H1 (cell line): ENCODE data around the gene PTPRT. TPM values are rescaled to one million over a fixed set of nuclear protein-coding genes. Genes with fewer than 3 reads are reported as not detected.

Source experiments
- CTCF ChIA-PET: fragments of 300-600 bp; sonication (Branson Sonifier 250); formaldehyde crosslinking; loops from one replicate; lab custom pipeline; 2021; ENCODE audit not compliant: partially characterized antibody; lab: Charles Lee
- POLR2A ChIA-PET: fragments of 300-600 bp; sonication (Branson Sonifier 250); formaldehyde crosslinking; loops from one replicate; lab custom pipeline; 2021; ENCODE audit warnings: inconsistent platforms; ENCODE audit not compliant: partially characterized antibody; lab: Charles Lee
- DNase-seq, 2 experiments: peaks; one replicate each; pipeline versions ENCODE4 v3.0.0 to v3.0.0-alpha.2; 2010 to 2022; ENCODE audit warnings: low spot score in 2 of 2, low read depth in 1 of 2, mixed read lengths in 1 of 2
- FAIRE-seq: peaks from 2 replicates; lab custom pipeline; 2011; peaks lifted over from hg19 to GRCh38; lab: Jason Lieb, UNC
- H2AFZ ChIP-seq: 2 replicates; pipeline ENCODE4 v1.8.1; 2012; ENCODE audit warnings: low read length, inconsistent platforms
- H2AK5ac ChIP-seq: 2 replicates; pipeline ENCODE4 v1.6.1; 2013; ENCODE audit warnings: low read depth, low read length
- H2BK120ac ChIP-seq: replicated peaks from 2 replicates; pipeline ENCODE3; 2013; ENCODE audit warnings: low read depth, low read length, inconsistent platforms
- H2BK12ac ChIP-seq: 2 replicates; pipeline ENCODE4 v1.6.1; 2013; ENCODE audit warnings: low read depth, low read length
- H2BK15ac ChIP-seq: 2 replicates; pipeline ENCODE4 v1.6.1; 2013; ENCODE audit warnings: low read length
- H2BK20ac ChIP-seq: 2 replicates; pipeline ENCODE4 v1.6.1; 2013; ENCODE audit warnings: low read length
- H2BK5ac ChIP-seq: 2 replicates; pipeline ENCODE4 v1.6.1; 2013; ENCODE audit warnings: low read depth, low read length
- H3K14ac ChIP-seq: 2 replicates; pipeline ENCODE4 v1.6.1; 2013; ENCODE audit warnings: inconsistent platforms; ENCODE audit not compliant: insufficient read length
- H3K18ac ChIP-seq: 2 replicates; pipeline ENCODE4 v1.6.1; 2013; ENCODE audit warnings: low read length; ENCODE audit errors: extremely low read depth
- H3K23ac ChIP-seq: 2 replicates; pipeline ENCODE4 v1.6.1; 2013; ENCODE audit warnings: inconsistent platforms; ENCODE audit not compliant: insufficient read length
- H3K23me2 ChIP-seq: 2 replicates; pipeline ENCODE4 v1.6.1; 2013; ENCODE audit warnings: low read depth, low read length
- H3K27ac ChIP-seq: 2 replicates; pipeline ENCODE4 v1.6.1; 2011; ENCODE audit warnings: low read depth, low read length, inconsistent platforms
- H3K27me3 ChIP-seq, 4 experiments: replicated peaks in 1 of 4; 1 replicate in 1 of 4; 2 replicates in 3 of 4; pipeline versions ENCODE4 v1.6.1 to v1.8.1; 2011 to 2013; ENCODE audit warnings: low read length in 3 of 4, mild to moderate bottlenecking in 3 of 4, inconsistent platforms in 2 of 4, mixed read lengths in 2 of 4, moderate library complexity in 1 of 4; ENCODE audit not compliant: control insufficient read depth in 3 of 4, insufficient read depth in 3 of 4; ENCODE audit errors: extremely low read depth in 1 of 4
- H3K36me3 ChIP-seq, 4 experiments: 2 replicates each; pipeline versions ENCODE4 v1.6.1 to v1.8.1; 2011 to 2013; ENCODE audit warnings: mild to moderate bottlenecking in 4 of 4, low read length in 3 of 4, moderate library complexity in 2 of 4, control low read depth in 1 of 4, inconsistent platforms in 1 of 4; ENCODE audit not compliant: insufficient read depth in 4 of 4, control insufficient read depth in 2 of 4
- H3K4ac ChIP-seq: replicated peaks from 2 replicates; pipeline ENCODE3; 2013; ENCODE audit warnings: low read length, low read depth, mixed read lengths, inconsistent platforms; ENCODE audit not compliant: insufficient read length
- H3K4me1 ChIP-seq, 4 experiments: replicated peaks in 1 of 4; 1 replicate in 1 of 4; 2 replicates in 3 of 4; pipeline versions ENCODE4 v1.6.1 to v1.8.1; 2011 to 2013; ENCODE audit warnings: low read length in 3 of 4, inconsistent platforms in 2 of 4, mixed read lengths in 1 of 4; ENCODE audit not compliant: insufficient read depth in 4 of 4, control insufficient read depth in 3 of 4
- H3K4me2 ChIP-seq, 2 experiments: 2 replicates each; pipeline versions ENCODE4 v1.6.1 to v1.8.1; 2011 to 2013; ENCODE audit warnings: low read depth in 2 of 2, low read length in 2 of 2, control low read depth in 1 of 2, inconsistent platforms in 1 of 2, mild to moderate bottlenecking in 1 of 2; ENCODE audit not compliant: insufficient read depth in 1 of 2
- H3K4me3 ChIP-seq, 4 experiments: fragments of 200-600, 300-600 bp in 1 of 4; sonication (generic), shearing (Covaris generic), sonication (Bioruptor Twin) in 1 of 4; 2 replicates each; pipeline versions ENCODE4 v1.5.1 to v1.8.1; 2011 to 2016; ENCODE audit warnings: low read length in 4 of 4, low read depth in 3 of 4, control low read depth in 2 of 4, inconsistent platforms in 2 of 4, mild to moderate bottlenecking in 2 of 4, mixed read lengths in 1 of 4, moderate library complexity in 1 of 4; ENCODE audit not compliant: insufficient read depth in 2 of 4; ENCODE audit errors: extremely low read depth in 1 of 4
- H3K56ac ChIP-seq: replicated peaks from 2 replicates; pipeline ENCODE3; 2013; ENCODE audit warnings: low read depth, mild to moderate bottlenecking, mixed read lengths, low read length, inconsistent platforms; ENCODE audit not compliant: insufficient read length
- H3K79me1 ChIP-seq: 2 replicates; pipeline ENCODE4 v1.6.1; 2013; ENCODE audit warnings: low read depth, low read length, control low read depth
- H3K79me2 ChIP-seq, 2 experiments: 2 replicates each; pipeline versions ENCODE4 v1.6.1 to v1.8.1; 2012 to 2013; ENCODE audit warnings: low read length in 2 of 2, mild to moderate bottlenecking in 2 of 2, inconsistent platforms in 1 of 2; ENCODE audit not compliant: insufficient read depth in 2 of 2, control insufficient read depth in 1 of 2
- H3K9ac ChIP-seq, 4 experiments: replicated peaks in 1 of 4; 1 replicate in 1 of 4; 2 replicates in 3 of 4; pipeline versions ENCODE4 v1.6.1 to v1.8.1; 2011 to 2013; ENCODE audit warnings: low read depth in 3 of 4, low read length in 3 of 4, control low read depth in 2 of 4, mild to moderate bottlenecking in 2 of 4, moderate library complexity in 2 of 4, inconsistent platforms in 1 of 4; ENCODE audit errors: extremely low read depth in 1 of 4
- H3K9me3 ChIP-seq, 2 experiments: 2 replicates each; pipeline versions ENCODE4 v1.6.1 to v1.8.1; 2012 to 2013; ENCODE audit warnings: mild to moderate bottlenecking in 2 of 2, moderate library complexity in 2 of 2, control low read depth in 1 of 2, inconsistent platforms in 1 of 2, low read depth in 1 of 2, low read length in 1 of 2, mixed read lengths in 1 of 2; ENCODE audit not compliant: insufficient read depth in 2 of 2
- H4K20me1 ChIP-seq, 2 experiments: replicated peaks in 1 of 2; 2 replicates each; pipeline versions ENCODE3 to v1.8.1; 2011 to 2013; ENCODE audit warnings: inconsistent platforms in 2 of 2, low read length in 2 of 2, mild to moderate bottlenecking in 1 of 2; ENCODE audit not compliant: insufficient read depth in 2 of 2, control insufficient read depth in 1 of 2
- H4K5ac ChIP-seq: 2 replicates; pipeline ENCODE4 v1.6.1; 2013; ENCODE audit warnings: low read length, low read depth, mixed read lengths, inconsistent platforms; ENCODE audit not compliant: insufficient read length
- H4K8ac ChIP-seq: 2 replicates; pipeline ENCODE4 v1.8.0; 2013; ENCODE audit warnings: mild to moderate bottlenecking, moderate library complexity, low read length, inconsistent platforms; ENCODE audit not compliant: insufficient read depth; ENCODE audit errors: extremely low read depth
- H4K91ac ChIP-seq: replicated peaks from 2 replicates; pipeline ENCODE3; 2013; ENCODE audit warnings: low read length, mixed read lengths, inconsistent platforms; ENCODE audit not compliant: insufficient read length
- EZH2 ChIP-seq: fragments of 200-600 bp; sonication (generic); IDR thresholded peaks from 2 replicates; pipeline ENCODE4 v1.7.1; 2012; ENCODE audit warnings: low read depth, mild to moderate bottlenecking, moderate library complexity, low read length, inconsistent platforms; ENCODE audit not compliant: severe bottlenecking
- WGBS, 2 experiments: shearing (Covaris generic) in 1 of 2; methylation state at CpG; one replicate each; pipeline versions ENCODE4 v1.1.6 to v1.1.7; 2013 to 2015; ENCODE audit warnings: low lambda C conversion rate in 2 of 2, mixed read lengths in 2 of 2, inconsistent platforms in 1 of 2, low coverage in 1 of 2, missing lambda C conversion rate in 1 of 2; ENCODE audit not compliant: insufficient replicate concordance in 2 of 2, insufficient coverage in 1 of 2, insufficient read length in 1 of 2; ENCODE audit errors: extremely low coverage in 1 of 2, missing lambda C conversion rate in 1 of 2; 5-methylcytosine and 5-hydroxymethylcytosine counted together
- polyA plus RNA-seq, 7 experiments: library from polyadenylated mRNA; depleted of rRNA in 3 of 7; stranded (reverse) in 5 of 7; unstranded in 2 of 7; fragments of >200 nt in 5 of 7; fragments of 200-250 nt in 2 of 7; gene quantifications; 1 replicate in 5 of 7; 2 replicates in 1 of 7; 4 replicates in 1 of 7; pipeline versions ENCODE4 v1.2.1 to v1.2.3, GENCODE V29; 2011 to 2013; ENCODE audit warnings: missing spikeins in 2 of 7, mixed read lengths in 2 of 7
- total RNA-seq: library from RNA; stranded (reverse); fragmentation: NEBNext Ultra II Directional; extraction: Animal tissue kit (Norgen Biotek cat#: 25700); gene quantifications from 2 replicates; pipeline ENCODE4 v1.2.1, GENCODE V29; 2021

Gene PTPRT
- total and polyA plus RNA-seq, 2 of the 8 experiments (the other 6 are each of a cell fraction or from before 2014, with no cell fraction given), result 0.33 to 1.8 TPM

GRCh38 chr20:42053350-42053749 is 1136.4 kb downstream of the PTPRT start:
- no peak overlapping the region for H2BK15ac ChIP-seq
- no peak overlapping the region for H4K8ac ChIP-seq
- 89% methylated on average over 3 of the region's 3 CpGs; no CpG with 5 or more reads in 1 of the 2 experiments for WGBS, 2 experiments
- H3K79me2 ChIP-seq, result no peaks in the 10 kb centered on the region
- no peaks in the 10 kb centered on the region for H3K27me3 ChIP-seq
- no peaks in the 10 kb centered on the region for H4K20me1 ChIP-seq
- H3K14ac ChIP-seq, result no peak overlapping the region
- H2AFZ ChIP-seq, result no peak overlapping the region
- no peak overlapping the region for H3K4me2 ChIP-seq
- H2BK20ac ChIP-seq, result no peak overlapping the region
- H3K9ac ChIP-seq, result no peak overlapping the region
- no peaks in the 10 kb centered on the region for H3K23me2 ChIP-seq
- no peak for TF ChIP-seq EZH2
- no peak overlapping the region for H2AK5ac ChIP-seq
- CTCF ChIA-PET, result interaction anchor here (1.2 to 2.7 kb wide), 4 partner anchors 10 to 319 kb away, joined by 3 to 10 read pairs (median 3); no protein-coding TSS in a partner anchor
- DNase-seq (no peak), FAIRE-seq (no peak)
- H3K23ac ChIP-seq, result no peak overlapping the region
- no peak overlapping the region for H2BK12ac ChIP-seq
- H3K36me3 ChIP-seq, result no peaks in the 10 kb centered on the region
- no peak overlapping the region for H3K4ac ChIP-seq
- H4K5ac ChIP-seq, result no peak overlapping the region
- H3K18ac ChIP-seq, result no peak overlapping the region
- POLR2A ChIA-PET, result no interaction called here
- H4K91ac ChIP-seq, result no peak overlapping the region
- H2BK5ac ChIP-seq, result no peak overlapping the region
- no peak overlapping the region for H2BK120ac ChIP-seq
- H3K4me3 ChIP-seq, result no peak overlapping the region
- no peak overlapping the region for H3K27ac ChIP-seq
- H3K9me3 ChIP-seq, result no peaks in the 10 kb centered on the region
- no peaks in the 10 kb centered on the region for H3K4me1 ChIP-seq
- no peaks in the 10 kb centered on the region for H3K79me1 ChIP-seq
- no peak overlapping the region for H3K56ac ChIP-seq
